Measurements from ENCODE around the gene CCDC197.

DNA sequence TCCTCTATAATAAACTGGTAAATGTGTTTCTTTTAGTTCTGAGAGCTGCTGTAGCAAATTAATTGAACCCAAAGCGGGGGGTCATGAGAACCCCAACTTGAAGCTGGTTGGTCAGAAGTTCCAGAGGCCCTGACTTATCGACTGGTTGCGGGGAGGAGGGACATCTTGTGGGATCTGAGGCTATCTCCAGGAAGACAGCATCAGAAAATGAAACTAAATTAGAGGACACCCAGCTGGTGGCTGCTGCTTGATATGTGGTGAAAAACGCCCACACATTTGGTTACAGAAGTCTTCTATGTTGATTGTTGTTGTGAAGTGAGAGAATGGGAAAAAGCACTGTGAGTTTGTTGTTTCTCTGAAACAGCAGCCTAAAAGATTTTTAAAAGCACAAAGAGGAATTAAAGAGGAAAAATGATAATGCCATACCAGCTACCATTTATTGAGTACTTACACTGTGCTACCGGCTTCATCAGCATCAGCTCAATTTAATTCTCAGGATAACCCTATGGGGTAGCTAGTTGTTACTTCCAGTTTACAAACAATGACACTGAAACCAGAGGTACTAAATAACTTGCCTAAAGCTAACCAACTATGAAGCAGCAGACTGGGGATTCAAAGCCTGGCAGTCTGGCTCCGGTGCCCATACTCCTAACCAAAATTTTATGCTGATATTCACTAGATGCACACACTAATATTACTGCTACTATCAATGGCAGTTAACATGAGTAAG lies 59.6 kb downstream of the CCDC197 start:
- TF ChIP-seq, protein P1, sequence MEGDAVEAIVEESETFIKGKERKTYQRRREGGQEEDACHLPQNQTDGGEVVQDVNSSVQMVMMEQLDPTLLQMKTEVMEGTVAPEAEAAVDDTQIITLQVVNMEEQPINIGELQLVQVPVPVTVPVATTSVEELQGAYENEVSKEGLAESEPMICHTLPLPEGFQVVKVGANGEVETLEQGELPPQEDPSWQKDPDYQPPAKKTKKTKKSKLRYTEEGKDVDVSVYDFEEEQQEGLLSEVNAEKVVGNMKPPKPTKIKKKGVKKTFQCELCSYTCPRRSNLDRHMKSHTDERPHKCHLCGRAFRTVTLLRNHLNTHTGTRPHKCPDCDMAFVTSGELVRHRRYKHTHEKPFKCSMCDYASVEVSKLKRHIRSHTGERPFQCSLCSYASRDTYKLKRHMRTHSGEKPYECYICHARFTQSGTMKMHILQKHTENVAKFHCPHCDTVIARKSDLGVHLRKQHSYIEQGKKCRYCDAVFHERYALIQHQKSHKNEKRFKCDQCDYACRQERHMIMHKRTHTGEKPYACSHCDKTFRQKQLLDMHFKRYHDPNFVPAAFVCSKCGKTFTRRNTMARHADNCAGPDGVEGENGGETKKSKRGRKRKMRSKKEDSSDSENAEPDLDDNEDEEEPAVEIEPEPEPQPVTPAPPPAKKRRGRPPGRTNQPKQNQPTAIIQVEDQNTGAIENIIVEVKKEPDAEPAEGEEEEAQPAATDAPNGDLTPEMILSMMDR (IDR thresholded peaks at IDR 0.05): no peak
- no peak for TF ChIP-seq POLR2A (IDR thresholded peaks at IDR 0.05)

Measured in sigmoid colon (tissue), 3 donors.